Neutrophil (primary cell): ENCODE data around the gene GLRA3.

ENCODE experiments used
- H3K27ac ChIP-seq: fragments of 200-600 bp; sonication (generic); 2 replicates; pipeline ENCODE4 v1.5.1; 2016; ENCODE audit warnings: mild to moderate bottlenecking, moderate library complexity
- H3K27me3 ChIP-seq: fragments of 200-600 bp; sonication (generic); 2 replicates; pipeline ENCODE4 v1.6.0; 2016; ENCODE audit warnings: mild to moderate bottlenecking
- H3K36me3 ChIP-seq: fragments of 200-600 bp; sonication (generic); 2 replicates; pipeline ENCODE4 v1.5.1; 2017
- H3K4me1 ChIP-seq, 2 experiments: fragments of 200-600 bp in 1 of 2; sonication (generic) in 1 of 2; 1 replicate in 1 of 2; 2 replicates in 1 of 2; pipeline versions ENCODE4 v1.5.1 to v1.6.1; 2013 to 2016; ENCODE audit warnings: low read depth in 1 of 2, low read length in 1 of 2, mild to moderate bottlenecking in 1 of 2, moderate library complexity in 1 of 2; ENCODE audit not compliant: control insufficient read depth in 1 of 2, insufficient read depth in 1 of 2
- H3K4me3 ChIP-seq, 2 experiments: fragments of 200-600 bp in 1 of 2; sonication (generic) in 1 of 2; 1 replicate in 1 of 2; 2 replicates in 1 of 2; pipeline ENCODE4 v1.5.1; 2013 to 2016; ENCODE audit warnings: low read depth in 1 of 2, low read length in 1 of 2, mild to moderate bottlenecking in 1 of 2, moderate library complexity in 1 of 2
- H3K9me3 ChIP-seq: fragments of 200-600 bp; sonication (generic); 2 replicates; pipeline ENCODE4 v1.5.1; 2016
- CTCF ChIP-seq: fragments of 200-600 bp; sonication (generic); IDR thresholded peaks from 2 replicates; pipeline ENCODE4 v1.5.1; 2016; ENCODE audit warnings: antibody characterized with exemption

GLRA3 gene

GRCh38 chr4:174690665-174691064, 138.4 kb downstream of the GLRA3 start:
- Histone ChIP-seq H3K9me3 (no peaks in the 10 kb centered on the region), H3K4me1 (no peaks in the 10 kb centered on the region), H3K27me3 (no peaks in the 10 kb centered on the region), H3K4me3 (no peak overlapping the region), H3K36me3 (no peaks in the 10 kb centered on the region), H3K27ac (no peak overlapping the region)
- TF ChIP-seq CTCF: no peak

- Histone ChIP-seq H3K27ac (no peak overlapping the region), H3K4me3 (no peak overlapping the region), H3K9me3 (no peaks in the 10 kb centered on the region), H3K36me3 (no peaks in the 10 kb centered on the region), H3K4me1 (no peaks in the 10 kb centered on the region), H3K27me3 (no peaks in the 10 kb centered on the region)
- TF ChIP-seq CTCF: no peak
These were observed 139.4 kb downstream of the GLRA3 start for GRCh38 chr4:174689618-174690017.

GRCh38 chr4:174686826-174687225, 142.2 kb downstream of the GLRA3 start:
- H3K27me3 ChIP-seq: no peaks in the 10 kb centered on the region
- no peaks in the 10 kb centered on the region for H3K9me3 ChIP-seq
- H3K36me3 ChIP-seq: no peaks in the 10 kb centered on the region
- no peak overlapping the region for H3K4me3 ChIP-seq
- H3K4me1 ChIP-seq: no peaks in the 10 kb centered on the region
- no peak overlapping the region for H3K27ac ChIP-seq
- no peak for TF ChIP-seq CTCF

GRCh38 chr4:174681723-174682300, 147.2 kb downstream of the GLRA3 start:
- no peak for TF ChIP-seq CTCF
- Histone ChIP-seq H3K27ac (no peak overlapping the region), H3K36me3 (no peaks in the 10 kb centered on the region), H3K27me3 (no peaks in the 10 kb centered on the region), H3K4me1 (no peaks in the 10 kb centered on the region), H3K4me3 (no peak overlapping the region), H3K9me3 (no peaks in the 10 kb centered on the region)

- Histone ChIP-seq H3K27me3 (no peaks in the 10 kb centered on the region), H3K4me1 (no peaks in the 10 kb centered on the region), H3K36me3 (no peaks in the 10 kb centered on the region), H3K27ac (no peak overlapping the region), H3K4me3 (no peak overlapping the region), H3K9me3 (no peaks in the 10 kb centered on the region)
- TF ChIP-seq CTCF: no peak
These were observed 154.7 kb downstream of the GLRA3 start for GRCh38 chr4:174674305-174674840.
